ENCODE results near the gene SFTPA1. TPM values are rescaled to one million over a fixed set of nuclear protein-coding genes. Genes with fewer than 3 reads are reported as not detected.

Gene SFTPA1
- total RNA-seq (2014; rRNA removed; shearing (Covaris generic)) (not detected in 2 replicates), polyA plus RNA-seq (2016; fragmentation: Nextera tagmentation; extraction: Ambion mirVana) (not detected in 2 replicates)
- long read RNA-seq = 0 reads

- H3K4me3 ChIP-seq = no peak within 1 kb of the TSS
- no peak within 1 kb of the TSS for H3K4me2 ChIP-seq
- H3K27ac Mint-ChIP-seq = no peak within 1 kb of the TSS
- no peaks in the 10 kb centered on the region for H3K27me3 ChIP-seq (ENCODE audit: insufficient read depth)
- H3K36me3 Mint-ChIP-seq (ENCODE audit: low read depth) = no peaks in the 10 kb centered on the region
- no peak within 1 kb of the TSS for H3K4me3 Mint-ChIP-seq
- no peaks in the 10 kb centered on the region for H3K79me2 ChIP-seq (replicated peaks; ENCODE audit: insufficient read depth)
- peaks cover 3% of the 10 kb centered on the region for H3K4me1 Mint-ChIP-seq
- H3K9me3 Mint-ChIP-seq = no peaks in the 10 kb centered on the region
- no peak for TF ChIP-seq REST (IDR thresholded peaks at IDR 0.05; ENCODE audit: unreplicated experiment)
- TF ChIP-seq JUNB (IDR thresholded peaks at IDR 0.05; ENCODE audit: unreplicated experiment) = no peak
- TF ChIP-seq ZNF462 (CRISPR knock-in tag; IDR thresholded peaks at IDR 0.05) = no peak
- no peak for TF ChIP-seq STAT1 (IDR thresholded peaks at IDR 0.05; ENCODE audit: unreplicated experiment)
- no peak for TF ChIP-seq ZNF331 (CRISPR knock-in tag; IDR thresholded peaks at IDR 0.05; ENCODE audit: low read depth)
- TF ChIP-seq CTCF (conservative IDR thresholded peaks at IDR 0.05; ENCODE audit: low read depth in 2 of 2) = no peak
- no peak for TF ChIP-seq ETS1 (IDR thresholded peaks at IDR 0.05)
- TF ChIP-seq EZH2 (IDR thresholded peaks at IDR 0.05; ENCODE audit: low read depth, unreplicated experiment) = no peak
- no peak for TF ChIP-seq NANOG (IDR thresholded peaks at IDR 0.05; ENCODE audit: borderline replicate concordance)
- TF ChIP-seq ZNF114 (CRISPR knock-in tag; IDR thresholded peaks at IDR 0.05) = no peak
- no peak for TF ChIP-seq EZH2phosphoT487 (IDR thresholded peaks at IDR 0.05; ENCODE audit: unreplicated experiment)
- TF ChIP-seq CREB1 (CRISPR knock-in tag; IDR thresholded peaks at IDR 0.05; ENCODE audit: low read depth) = no peak
- TF ChIP-seq POLR2AphosphoS5 (IDR thresholded peaks at IDR 0.05; ENCODE audit: low read depth) = no peak
- H3K9me2 ChIP-seq (ENCODE audit: insufficient read depth) = 0 out of 2 replicates have a peak, but pooled peaks cover 8% of the 10 kb centered on the region
- DNase-seq (ENCODE audit: low spot score) (no peak), ATAC-seq (no peak)
- H3K4me1 ChIP-seq (ENCODE audit: insufficient read depth) = peaks cover 3% of the 10 kb centered on the region
- no peak within 1 kb of the TSS for H3K27ac ChIP-seq (ENCODE audit: low read depth)
- peaks cover 6% of the 10 kb centered on the region for H3K27me3 Mint-ChIP-seq (ENCODE audit: insufficient read depth, low read depth, poor library complexity)
- H3K36me3 ChIP-seq (ENCODE audit: insufficient read depth) = no peaks in the 10 kb centered on the region
- H3F3A ChIP-seq (replicated peaks; ENCODE audit: low read depth) = no peaks in the 10 kb centered on the region
- no peaks in the 10 kb centered on the region for H4K20me1 ChIP-seq (replicated peaks; ENCODE audit: insufficient read depth)
- H2AFZ ChIP-seq = no peak within 1 kb of the TSS
Measured at GRCh38 chr10:79610601-79611191, at the start of gene SFTPA1. SFTPA1 (plus strand) TSS chr10:79610939; CDS start chr10:79611826, 887 bp downstream.

Measured in GM23338 (cell line).